ENCODE measurements around the gene SLC38A5.
"Not testable (repeated sequence)": the region's sequence is repeated elsewhere in the genome, so short reads cannot be mapped to it uniquely, and the experiment has no call there.

Gene SLC38A5

DNA sequence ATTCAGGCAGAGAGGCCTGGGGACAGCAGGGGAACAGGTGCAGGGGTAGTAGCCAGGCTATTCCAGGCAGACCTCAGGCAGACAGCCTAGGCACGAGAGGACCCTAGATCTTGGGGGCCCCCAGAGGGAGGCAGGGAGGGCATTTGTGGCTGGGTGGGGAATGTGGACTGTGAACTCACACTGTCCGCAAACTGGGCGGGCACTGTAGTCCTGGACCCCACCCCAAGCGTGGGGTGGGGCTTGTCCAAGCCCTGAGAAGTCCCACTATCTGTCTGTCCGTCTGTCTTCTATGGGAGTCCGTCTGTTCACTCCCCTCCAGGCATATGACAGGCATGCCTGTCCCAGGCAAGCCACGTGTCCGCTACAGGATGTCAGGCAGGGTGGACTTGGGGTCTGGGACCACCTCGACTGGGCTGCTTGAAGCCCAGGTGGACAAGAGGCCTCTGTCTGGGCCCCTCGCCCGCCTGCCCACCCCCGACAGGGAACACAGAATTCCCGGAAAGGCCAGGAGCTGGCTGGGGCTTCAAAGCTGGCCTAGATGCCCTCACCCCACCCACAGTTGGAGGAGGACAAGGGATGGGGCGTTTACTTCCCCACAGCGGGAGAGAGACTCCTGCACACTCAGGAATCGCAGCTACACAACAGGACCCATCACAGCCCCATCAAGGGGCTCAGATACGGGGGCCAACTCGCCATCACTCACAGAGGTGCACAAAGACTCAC is at the start of gene SLC38A5:
Gene SLC38A5 (minus strand): TSS at position 151 of the 723 bp plus-strand sequence. CDS start 2,336 bp downstream, outside the sequence.
- no peak for DNase-seq (ENCODE audit: low read depth)

DNA sequence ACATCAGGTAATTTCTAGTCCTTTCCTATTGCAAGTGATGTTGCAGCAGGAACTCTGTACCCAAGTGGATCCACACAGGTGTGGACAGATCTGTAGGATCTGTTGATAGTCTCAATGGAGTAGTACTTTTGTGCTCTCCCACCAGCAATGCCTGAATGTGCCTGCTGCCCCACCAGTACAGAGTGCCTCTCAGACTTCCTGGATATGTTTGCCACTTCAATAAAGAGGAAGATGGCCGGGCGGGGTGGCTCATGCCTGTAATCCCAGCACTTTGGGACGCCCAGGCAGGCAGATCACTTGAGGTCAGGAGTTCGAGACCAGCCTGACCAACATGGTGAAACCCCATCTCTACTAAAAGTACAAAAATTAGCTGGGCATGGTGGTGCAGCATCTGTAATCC is 49.4 kb upstream of the SLC38A5 start:
- not testable (repeated sequence) for DNase-seq (ENCODE audit: low read depth)

DNA sequence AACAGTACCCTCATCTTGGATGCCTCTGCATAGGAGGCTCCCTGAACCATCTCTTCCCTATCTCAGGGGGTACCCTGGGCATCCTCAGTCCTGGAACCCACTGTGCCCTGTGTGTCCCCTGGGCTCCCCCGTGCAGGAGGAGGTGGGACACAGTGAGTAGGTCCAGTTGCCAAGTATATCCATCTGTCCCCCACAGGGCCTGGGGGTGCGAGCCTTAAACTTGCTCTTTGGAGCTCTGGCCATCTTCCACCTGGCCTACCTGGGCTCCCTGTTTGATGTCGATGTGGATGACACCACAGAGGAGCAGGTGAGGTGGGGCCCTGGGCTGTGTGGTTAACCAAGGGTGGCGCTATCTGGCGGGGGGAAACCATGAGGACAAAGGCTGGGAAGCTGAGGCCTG is 46.9 kb upstream of the SLC38A5 start:
- no peak for DNase-seq (ENCODE audit: low read depth)

DNA sequence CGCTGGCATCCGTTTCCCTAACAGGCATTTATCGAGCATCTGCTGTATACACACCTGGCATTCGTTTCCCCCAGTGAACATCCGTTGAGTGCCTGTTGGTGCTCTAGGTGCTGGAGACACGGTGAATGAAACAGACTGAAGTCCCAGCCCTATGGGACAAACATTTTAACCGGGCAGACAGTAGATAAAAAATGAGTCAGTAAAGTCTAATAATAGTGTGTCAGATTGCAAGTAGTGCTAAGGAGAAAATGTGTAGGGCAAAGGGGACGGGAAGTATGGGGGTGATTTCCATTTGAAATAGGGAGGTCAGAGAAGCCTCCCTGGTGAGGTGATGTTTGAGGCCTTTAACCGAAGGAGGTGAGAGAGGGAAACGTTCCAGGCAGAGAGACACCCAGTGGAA is 46.2 kb upstream of the SLC38A5 start:
- no peak for DNase-seq (ENCODE audit: low read depth)

DNA sequence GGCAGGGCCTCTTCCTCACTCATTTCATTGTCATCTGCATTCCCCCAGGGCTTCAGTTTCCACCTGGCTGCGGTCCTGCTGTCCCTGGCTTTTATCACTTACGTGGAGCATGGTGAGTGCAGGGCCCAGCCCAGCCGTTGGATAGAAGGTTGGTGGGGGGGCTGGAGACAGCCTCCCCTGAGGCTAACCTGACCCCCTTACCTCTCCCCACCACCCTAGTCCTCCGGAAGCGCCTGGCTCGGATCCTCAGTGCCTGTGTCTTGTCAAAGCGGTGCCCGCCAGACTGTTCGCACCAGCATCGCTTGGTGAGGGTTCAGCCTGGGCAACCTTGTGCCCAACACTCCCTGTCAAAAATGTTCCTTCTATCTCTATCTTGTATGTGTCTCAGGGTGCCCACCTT is 45.8 kb upstream of the SLC38A5 start:
- DNase-seq (ENCODE audit: low read depth) = no peak

DNA sequence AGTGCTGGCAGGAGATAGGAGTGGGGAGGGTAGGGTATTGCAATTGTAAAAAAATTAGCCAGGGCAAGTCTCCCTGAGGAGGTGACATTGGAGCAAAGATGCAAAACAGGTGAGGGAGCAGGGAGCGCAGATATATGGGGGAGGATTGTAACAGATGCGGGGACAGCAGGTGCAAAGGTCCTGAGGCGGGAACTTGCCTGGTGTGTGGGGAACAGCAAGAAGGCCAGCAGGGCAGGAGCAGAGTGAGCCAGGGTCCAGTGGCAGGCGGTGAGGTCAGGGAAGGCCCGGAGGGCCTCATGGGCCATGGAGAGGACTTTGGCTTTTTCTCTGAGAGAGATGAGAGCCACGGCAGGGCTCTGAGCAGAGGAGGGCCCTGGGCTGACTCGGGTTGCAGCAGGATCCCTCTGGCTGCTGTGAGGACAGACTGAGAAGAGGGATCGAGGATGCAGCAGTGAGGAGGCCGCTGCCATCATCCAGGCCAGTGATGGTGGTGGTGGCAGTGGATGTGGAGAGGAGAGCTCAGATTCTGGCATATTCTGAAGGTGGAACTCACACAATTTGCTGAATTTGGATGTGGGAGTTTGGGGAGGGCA is 44.9 kb upstream of the SLC38A5 start:
- no peak for DNase-seq (ENCODE audit: low read depth)

DNA sequence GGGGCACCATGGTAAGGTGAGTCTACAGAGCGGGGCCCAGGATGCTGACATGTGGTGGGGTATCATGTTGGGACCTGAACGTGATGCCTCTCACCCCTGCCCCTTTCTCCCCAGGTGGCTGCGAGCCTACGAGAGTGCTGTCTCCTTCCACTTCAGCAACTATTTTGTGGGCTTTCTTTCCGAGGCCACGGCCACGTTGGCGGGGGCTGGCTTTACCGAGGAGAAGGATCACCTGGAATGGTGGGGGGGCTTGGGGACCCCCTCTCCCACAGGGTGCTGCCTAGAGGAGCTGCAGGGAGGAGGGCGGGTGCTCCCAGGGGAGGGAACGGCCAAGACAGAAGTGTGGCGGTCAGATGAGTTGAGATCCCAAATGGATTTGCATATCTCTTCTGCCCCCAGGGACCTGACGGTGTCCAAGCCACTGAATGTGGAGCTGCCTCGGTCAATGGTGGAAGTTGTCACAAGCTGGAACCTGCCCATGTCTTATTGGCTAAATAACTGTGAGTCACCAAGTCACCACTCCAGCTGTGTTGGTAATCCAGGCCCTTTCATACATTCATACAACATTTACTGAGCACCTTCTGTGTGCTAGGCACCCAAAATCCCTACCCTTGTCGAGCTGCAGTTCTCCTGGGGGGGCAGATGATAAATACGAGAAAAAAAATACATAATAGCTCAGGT is 44.2 kb upstream of the SLC38A5 start:
- no peak for DNase-seq (ENCODE audit: low read depth)

DNA sequence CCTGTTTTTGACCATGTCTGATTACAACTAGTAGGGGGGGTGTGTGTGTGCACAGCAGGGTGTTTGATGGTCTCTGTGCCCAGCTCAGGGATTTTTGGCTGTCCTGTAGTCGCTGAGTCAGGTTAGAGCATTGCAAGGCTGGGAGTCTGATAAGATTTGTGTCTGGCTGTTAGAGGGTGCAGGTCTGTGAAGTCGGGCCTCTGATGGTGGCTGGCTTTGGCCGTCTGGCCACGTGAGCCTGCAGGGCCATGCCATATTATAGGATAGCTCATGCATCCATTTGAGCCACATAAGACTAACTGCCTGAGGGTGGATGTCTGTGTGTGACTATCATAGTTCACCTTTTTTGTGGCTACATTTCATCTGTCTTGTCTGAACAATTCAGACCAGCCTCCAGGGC is 43.6 kb upstream of the SLC38A5 start:
- no peak for DNase-seq (ENCODE audit: low read depth)

DNA sequence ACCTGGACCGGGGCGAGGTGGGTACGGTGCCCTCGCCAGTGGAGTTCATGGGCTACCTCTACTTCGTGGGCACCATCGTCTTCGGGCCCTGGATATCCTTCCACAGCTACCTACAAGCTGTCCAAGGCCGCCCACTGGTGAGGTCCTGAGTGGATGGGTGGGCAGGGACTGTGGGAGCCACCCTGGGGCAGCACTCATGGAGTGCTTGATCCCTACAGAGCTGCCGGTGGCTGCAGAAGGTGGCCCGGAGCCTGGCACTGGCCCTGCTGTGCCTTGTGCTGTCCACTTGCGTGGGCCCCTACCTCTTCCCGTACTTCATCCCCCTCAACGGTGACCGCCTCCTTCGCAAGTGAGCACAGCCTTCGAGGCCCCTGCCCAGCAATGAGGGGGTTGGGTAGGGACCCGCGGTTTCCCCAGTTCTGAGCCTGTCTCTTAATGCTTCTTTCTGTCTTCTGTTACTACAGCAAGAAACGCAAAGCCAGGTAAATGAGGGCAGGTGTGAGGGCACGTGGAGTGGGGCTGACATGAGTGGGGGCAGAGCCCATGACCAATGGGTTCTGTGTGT is 42.4 kb upstream of the SLC38A5 start:
- no peak for DNase-seq (ENCODE audit: low read depth)

DNA sequence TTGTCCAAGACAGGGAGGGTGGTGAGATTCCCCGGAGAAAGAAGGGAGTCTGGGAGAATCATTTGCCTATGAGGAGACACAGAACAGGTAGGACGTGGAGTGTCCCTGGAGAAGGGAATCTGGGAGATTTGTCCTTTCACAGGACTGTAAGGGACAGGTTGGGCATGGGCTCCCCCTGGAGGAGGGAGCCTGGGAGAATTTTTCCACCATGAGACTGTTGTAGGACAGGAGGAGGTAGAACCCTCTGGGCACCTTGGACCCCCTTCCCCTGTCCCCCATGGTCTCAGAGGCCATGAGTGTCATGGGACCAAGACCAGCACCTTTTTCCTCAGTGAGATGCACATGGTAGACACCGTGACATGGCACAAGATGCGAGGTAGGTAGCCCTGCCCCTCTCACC is 41.5 kb upstream of the SLC38A5 start:
- DNase-seq (ENCODE audit: low read depth) = no peak

DNA sequence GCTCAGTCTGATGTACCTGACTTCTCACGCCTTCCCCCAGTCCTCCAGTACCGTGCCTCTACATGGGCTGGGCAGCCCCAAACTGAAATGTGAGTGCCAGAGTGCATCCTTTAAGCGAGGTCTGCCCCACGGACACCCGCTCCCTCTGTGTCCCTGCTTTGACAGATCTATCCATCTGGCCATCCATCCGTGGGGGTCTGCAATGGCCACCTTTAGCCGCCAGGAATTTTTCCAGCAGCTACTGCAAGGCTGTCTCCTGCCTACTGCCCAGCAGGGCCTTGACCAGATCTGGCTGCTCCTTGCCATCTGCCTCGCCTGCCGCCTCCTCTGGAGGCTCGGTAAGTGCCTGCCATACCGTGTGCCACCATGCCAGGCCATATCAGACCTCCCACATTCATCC is 39.6 kb upstream of the SLC38A5 start:
- no peak for DNase-seq (ENCODE audit: low read depth)

DNA sequence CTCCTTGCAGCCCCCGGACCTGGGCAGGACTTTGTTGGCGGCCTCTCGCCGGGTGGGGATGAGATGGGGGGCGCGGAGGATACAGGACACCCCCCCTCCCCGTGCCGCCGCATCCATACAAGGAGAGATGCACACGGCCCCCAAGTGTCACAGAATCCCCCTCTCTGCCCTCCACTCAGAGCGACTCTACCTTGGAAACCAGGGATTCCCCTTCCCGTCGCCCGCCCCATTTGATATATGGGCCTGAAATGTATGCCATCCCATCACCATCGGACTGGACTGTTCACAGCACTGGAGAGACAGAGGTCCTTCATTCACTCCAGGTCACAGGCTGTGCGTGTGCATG is 39.2 kb upstream of the SLC38A5 start:
- no peak for DNase-seq (ENCODE audit: low read depth)

DNA sequence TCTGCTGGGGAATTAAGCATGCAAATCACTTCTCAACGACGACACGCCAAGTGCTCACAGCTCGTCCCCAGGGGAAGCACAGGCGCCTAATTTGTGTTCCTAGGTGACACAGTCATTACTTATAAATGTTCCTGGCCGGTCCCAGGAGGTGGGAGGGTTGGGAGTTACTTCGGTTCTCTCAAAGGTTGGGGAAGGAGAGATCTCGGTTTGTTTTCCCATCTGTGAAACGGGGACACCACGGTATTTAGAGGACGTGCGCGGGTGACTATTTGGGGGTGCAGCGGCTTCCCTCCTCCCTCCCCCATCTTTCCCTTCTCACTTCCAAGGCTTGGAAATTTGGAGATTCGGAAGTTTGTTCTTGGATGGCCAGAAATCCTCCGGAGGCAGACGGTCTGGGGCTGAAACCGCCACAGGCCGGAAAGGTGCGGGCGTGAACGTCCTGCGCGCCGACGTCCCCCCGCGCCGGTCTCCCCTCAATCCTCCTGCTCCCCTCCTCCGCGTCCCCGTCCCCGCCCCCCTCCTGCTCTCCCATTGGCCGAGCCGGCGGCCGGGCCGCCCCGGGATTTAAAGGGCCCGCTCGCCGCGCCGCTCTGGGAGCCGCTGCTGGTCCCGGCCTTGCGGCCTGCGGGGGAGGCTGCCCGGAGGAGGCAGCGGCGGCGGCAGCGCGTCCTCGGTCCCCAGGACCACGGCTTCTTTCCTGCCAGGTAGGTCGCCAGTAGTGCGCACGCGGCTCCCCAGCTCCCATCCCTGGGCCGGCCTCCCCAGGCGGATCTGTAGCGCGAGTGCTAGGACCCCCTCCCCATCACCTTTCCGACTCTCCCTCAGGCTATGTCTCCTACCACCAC is 38.6 kb upstream of the SLC38A5 start, which contains the start of gene PORCN:
Gene PORCN (plus strand): TSS at position 593 of the 845 bp plus-strand sequence. CDS start 829 bp downstream, outside the sequence.
- peak; percentile 68 for DNase-seq (ENCODE audit: low read depth)

DNA sequence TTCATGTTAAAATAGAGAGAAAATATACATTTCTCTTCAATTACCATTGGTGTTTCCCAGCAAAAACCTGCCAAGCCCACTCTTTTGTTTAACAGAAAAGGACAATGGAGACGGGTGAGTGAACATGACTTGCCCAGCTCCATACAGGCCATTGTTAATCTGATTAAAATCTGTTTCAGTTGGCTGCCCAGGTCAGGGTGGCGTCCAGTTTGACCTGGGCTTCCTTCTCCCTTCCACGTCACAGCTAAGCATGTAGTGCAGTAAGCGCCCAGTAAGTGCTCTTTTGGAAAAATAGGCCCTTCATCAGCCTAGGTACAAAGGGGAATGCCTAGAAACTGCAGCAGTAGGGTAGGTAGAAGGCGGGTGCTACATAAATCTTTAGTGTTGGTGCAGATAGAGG is 37.2 kb upstream of the SLC38A5 start:
- no peak for DNase-seq (ENCODE audit: low read depth)

DNA sequence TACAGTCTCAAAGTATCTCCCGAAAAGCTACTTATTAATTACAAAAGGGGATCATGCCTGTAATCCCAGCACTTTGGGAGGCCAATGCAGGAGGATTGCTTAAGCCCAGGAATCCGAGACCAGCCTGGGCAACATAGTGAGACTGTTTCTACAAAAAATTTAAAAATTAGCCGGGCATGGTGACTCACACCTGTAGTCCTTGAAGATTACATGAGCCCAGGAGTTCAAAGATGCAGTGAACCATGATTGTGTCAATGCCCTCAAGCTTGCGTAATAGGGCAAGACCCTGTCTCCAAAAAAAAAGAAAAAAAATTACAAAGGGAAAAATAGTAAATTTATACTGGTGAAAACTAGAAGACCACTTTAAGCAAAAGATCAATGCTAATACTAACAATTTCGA is 35.4 kb upstream of the SLC38A5 start:
- no peak for DNase-seq (ENCODE audit: low read depth)

DNA sequence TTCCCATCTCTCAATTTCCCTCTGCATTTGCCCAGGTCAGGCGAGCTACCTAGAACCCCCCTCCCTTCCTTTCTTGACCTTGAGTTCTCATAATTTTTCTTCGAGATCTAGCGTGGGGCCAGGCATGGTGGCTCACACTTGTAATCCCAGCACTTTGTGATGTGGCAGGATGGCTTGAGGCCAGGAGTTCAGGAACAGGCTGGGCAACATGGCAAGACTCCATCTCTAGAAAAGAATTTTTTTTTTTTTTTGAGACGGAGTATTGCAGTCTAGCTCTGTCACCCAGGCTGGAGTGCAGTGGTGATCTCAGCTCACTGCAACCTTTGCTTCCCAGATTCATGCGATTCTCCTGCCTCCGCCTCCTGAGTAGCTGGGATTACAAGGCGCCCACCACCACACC is 34.2 kb upstream of the SLC38A5 start:
- no peak for DNase-seq (ENCODE audit: low read depth)

DNA sequence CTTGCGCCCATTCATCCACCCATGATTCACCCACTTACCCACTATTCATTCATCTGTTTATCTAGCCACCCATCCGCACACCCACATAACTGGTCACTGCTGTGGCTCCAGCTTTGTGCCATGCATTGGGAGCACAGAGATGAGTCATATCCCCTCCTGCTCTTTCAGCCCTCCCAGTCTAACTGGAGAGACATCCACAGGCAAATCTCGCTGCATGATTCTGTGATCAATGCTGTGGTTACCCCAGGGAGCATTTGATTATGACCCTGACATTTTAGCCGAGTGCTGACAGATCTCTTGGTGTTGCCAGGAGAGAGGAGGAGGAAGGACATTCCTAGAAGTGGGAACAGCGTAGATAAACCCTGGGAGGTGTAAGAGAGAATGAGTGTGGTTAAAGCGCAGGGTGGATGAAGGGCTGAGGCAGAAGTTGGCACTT is 28.3 kb upstream of the SLC38A5 start:
- no peak for DNase-seq (ENCODE audit: low read depth)

DNA sequence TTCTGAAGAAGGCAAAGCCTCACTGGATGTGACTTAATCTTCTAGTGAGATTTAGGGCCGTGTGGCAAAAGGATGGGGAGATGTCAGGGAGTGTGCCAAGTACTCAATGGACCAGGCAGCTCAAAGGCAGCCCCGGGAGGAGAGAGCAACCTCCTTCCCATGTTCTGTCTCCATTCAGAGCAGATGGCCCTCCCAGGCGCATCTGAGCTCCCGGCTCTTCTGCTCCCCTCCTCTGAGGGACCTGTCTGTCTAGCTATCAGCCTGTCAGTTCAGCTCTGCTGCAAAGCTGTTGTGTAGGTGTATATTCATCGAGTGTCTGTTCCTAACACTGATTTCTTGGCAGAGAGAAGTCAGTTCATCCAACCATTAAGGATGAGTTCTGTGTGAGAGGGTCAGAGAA is 27.8 kb upstream of the SLC38A5 start:
- no peak for DNase-seq (ENCODE audit: low read depth)

DNA sequence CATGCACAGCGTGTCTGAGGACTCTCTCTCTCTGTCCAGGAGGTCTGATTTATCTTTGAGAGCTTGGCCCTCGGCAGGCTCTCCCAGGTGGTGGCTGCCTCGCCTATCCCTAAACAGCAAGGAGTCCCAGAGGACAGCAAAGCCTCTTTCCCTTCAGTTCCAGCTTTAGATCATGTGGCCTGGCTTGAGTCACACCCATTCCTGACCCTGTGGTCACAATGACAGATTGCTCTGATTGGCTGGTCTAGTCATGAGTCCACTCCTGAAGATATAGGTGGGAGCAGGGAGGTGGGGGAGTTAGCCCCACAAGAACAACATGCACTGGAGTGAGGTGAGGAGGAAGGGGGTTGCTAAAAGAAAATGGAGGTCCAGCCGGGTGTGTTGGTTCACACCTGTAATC is 26.6 kb upstream of the SLC38A5 start:
- DNase-seq (ENCODE audit: low read depth) = no peak

DNA sequence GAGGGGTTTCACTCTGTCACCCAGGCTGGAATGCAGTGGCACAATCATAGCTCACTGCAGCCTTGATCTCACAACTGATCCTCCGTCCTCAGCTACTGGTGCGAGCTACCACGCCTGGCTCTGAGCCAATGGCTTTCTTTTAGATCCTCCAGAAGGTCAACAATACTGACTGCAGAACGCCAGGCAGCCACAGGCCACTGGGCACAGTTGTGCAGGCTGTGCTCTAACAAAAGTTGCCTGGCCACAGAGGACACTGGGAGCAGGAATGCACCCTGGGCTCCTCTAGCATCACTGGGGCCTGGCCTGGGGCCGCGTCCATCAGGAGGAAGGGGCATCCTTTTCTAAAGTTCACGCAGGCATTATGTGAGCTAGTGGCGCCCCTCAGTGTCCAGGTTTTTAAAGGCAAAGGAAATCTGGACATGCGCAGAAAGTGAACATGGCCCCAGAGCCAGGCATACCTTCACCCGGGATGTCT is 23.9 kb upstream of the SLC38A5 start:
- no peak for DNase-seq (ENCODE audit: low read depth)

DNA sequence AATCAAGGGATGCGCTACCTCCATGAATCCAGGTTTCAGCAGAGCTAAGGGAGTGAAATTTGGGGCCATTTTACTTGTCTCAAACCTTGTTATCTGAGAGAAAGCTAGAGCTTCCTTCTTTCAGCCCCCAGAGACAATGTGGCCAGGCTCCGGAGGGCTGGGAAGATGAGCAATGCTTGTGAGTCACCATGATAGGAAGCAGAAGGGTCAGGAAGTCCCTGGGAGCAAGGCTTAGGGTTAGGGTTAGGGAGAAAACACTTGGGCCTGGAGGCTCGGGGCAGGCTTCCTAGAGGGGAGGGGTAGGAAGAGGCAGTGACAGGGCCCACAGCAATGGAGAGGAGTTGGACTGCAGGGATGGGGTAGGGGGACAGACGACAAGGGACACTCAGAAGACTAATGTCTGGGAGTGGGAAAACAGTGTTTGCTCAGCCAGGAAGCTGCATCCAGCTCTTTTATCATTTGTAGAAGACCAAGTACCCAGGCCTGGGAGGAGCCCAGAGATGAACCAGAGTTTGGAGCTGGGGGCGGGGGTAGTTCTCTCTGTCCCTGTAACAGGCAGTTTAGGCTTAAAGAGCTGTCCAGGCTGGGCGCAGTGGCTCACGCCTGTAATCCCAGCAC is 22.3 kb upstream of the SLC38A5 start:
- no peak for DNase-seq (ENCODE audit: low read depth)

DNA sequence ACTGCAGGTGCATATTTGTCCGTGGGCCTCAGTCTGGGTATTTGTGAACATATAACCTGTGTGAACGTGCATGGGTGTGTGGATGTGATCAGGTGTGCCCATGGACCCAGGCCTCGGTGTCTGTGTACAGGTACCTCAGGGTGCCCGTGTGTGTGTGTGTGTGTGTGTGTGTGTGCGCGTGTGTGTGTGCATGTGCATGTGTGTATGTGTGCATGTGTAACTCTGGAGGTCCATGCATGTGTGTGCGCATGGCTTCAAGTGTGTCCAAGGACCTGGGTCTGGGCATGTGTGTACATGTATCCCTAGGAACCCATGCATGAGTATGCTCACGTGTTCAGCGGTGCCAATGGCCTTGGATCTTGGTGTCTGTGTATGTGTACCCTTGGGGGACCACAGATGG is 21.7 kb upstream of the SLC38A5 start:
- no peak for DNase-seq (ENCODE audit: low read depth)

Measured in activated T-helper 1 cell treated with Interleukin-2 at 50 U/mL for 16 hours (primary cell).